Aorta (tissue), 5 donors: Measurements from ENCODE around the gene PVALB. TPM values are rescaled to one million over a fixed set of nuclear protein-coding genes. Genes with fewer than 3 reads are reported as not detected.

Experiments used
- ATAC-seq: fragments of 200-7000 bp; cut with Tn5 transposase; one replicate; pipeline ENCODE4 v1.9.1; 2022; ENCODE audit warnings: moderate library complexity; ENCODE audit not compliant: low FRiP score
- DNase-seq, 2 donors: peaks; one replicate each; pipeline ENCODE4 v3.0.0-alpha.2; 2020
- H3K27ac ChIP-seq, 2 donors: one replicate each; pipeline ENCODE4 v1.5.1; 2013; ENCODE audit warnings: low read length in 2 of 2, mild to moderate bottlenecking in 2 of 2, moderate library complexity in 2 of 2, control low read depth in 1 of 2, inconsistent platforms in 1 of 2, low read depth in 1 of 2
- H3K27me3 ChIP-seq, 2 donors: one replicate each; pipeline ENCODE4 v1.6.1; 2013; ENCODE audit warnings: control low read depth in 1 of 2, low read length in 1 of 2, mild to moderate bottlenecking in 1 of 2, moderate library complexity in 1 of 2; ENCODE audit not compliant: insufficient read depth in 2 of 2, control insufficient read depth in 1 of 2
- H3K36me3 ChIP-seq, 2 donors: one replicate each; pipeline ENCODE4 v1.6.1; 2013; ENCODE audit warnings: control low read depth in 1 of 2, low read length in 1 of 2, mild to moderate bottlenecking in 1 of 2; ENCODE audit not compliant: insufficient read depth in 2 of 2, control insufficient read depth in 1 of 2
- H3K4me1 ChIP-seq, 2 donors: one replicate each; pipeline ENCODE4 v1.6.1; 2013; ENCODE audit warnings: low read length in 2 of 2, control low read depth in 1 of 2, mild to moderate bottlenecking in 1 of 2, moderate library complexity in 1 of 2; ENCODE audit not compliant: insufficient read depth in 2 of 2, control insufficient read depth in 1 of 2
- H3K4me3 ChIP-seq, 2 donors: one replicate each; pipeline ENCODE4 v1.5.1; 2013; ENCODE audit warnings: low read length in 2 of 2, control low read depth in 1 of 2, mild to moderate bottlenecking in 1 of 2
- H3K9me3 ChIP-seq: one replicate; pipeline ENCODE4 v1.6.1; 2013; ENCODE audit warnings: mild to moderate bottlenecking, low read length; ENCODE audit not compliant: control insufficient read depth
- WGBS, 2 donors: extraction: QIAGEN DNeasy Blood & Tissue Kit; methylation state at CpG; one replicate each; pipeline ENCODE4 v1.1.7; 2013; 5-methylcytosine and 5-hydroxymethylcytosine counted together
- intact Hi-C, 2 donors: fragments of 100-400 bp; cut with DNase I; formaldehyde crosslinking; loops; one replicate each; pipeline versions ENCODE4 v1.14.2 to v1.15.0; 2022
- polyA plus RNA-seq, 2 donors: library from polyadenylated mRNA; stranded (reverse); fragments of 200-250 nt; gene quantifications; one replicate each; pipeline ENCODE4 v1.2.3, GENCODE V29; 2013
- total RNA-seq, 2 donors: library from RNA; stranded (reverse); fragmentation: NEBNext Ultra II Directional; extraction: Animal tissue kit (Norgen Biotek cat#: 25700); gene quantifications; one replicate each; pipeline ENCODE4 v1.2.1, GENCODE V29; 2021
- donor health status: healthy with polysubstance abuse.
- donor health status: Bipolar disorder and iron deficiency.
- donor health status: DM: no; HTN: no; CAD: no.
- donor health status: DM: no; HTN: no; CAD: no.
- donor health status: DM: yes; HTN: yes; CAD: no.

PVALB gene
- total and polyA plus RNA-seq, 4 donors = not detected

- Histone ChIP-seq H3K4me3 (no peak overlapping the region), H3K27ac (no peak overlapping the region), H3K9me3 (no peaks in the 10 kb centered on the region), H3K4me1 (no peaks in the 10 kb centered on the region), H3K27me3 (no peaks in the 10 kb centered on the region), H3K36me3 (no peaks in the 10 kb centered on the region)
- no peak for ATAC-seq
- intact Hi-C loops = no loop called here
- DNase-seq = no peak
- 47 to 58% methylated on average over 7 of the region's 7 CpGs for WGBS, 2 donors
These were observed 20.2 kb downstream of the PVALB start for GRCh38 chr22:36796552-36797175.

- no peak for ATAC-seq
These were observed 21.2 kb downstream of the PVALB start for GRCh38 chr22:36795633-36796032.

GRCh38 chr22:36790648-36791047 lies 26.2 kb downstream of the PVALB start:
- DNase-seq (no peak), ATAC-seq (no peak)
- Histone ChIP-seq H3K4me3 (no peak overlapping the region), H3K9me3 (no peaks in the 10 kb centered on the region), H3K36me3 (no peaks in the 10 kb centered on the region), H3K27me3 (no peaks in the 10 kb centered on the region), H3K27ac (no peak overlapping the region), H3K4me1 (no peaks in the 10 kb centered on the region)
- 49% methylated on average over 7 of the region's 7 CpGs for WGBS, 2 donors
- intact Hi-C loops = no loop called here

More at GRCh38 chr22:36795633-36796032, 21.2 kb downstream of the PVALB start:
- no peak overlapping the region for H3K4me3 ChIP-seq
- no peak for DNase-seq
- no peaks in the 10 kb centered on the region for H3K27me3 ChIP-seq
- intact Hi-C loops = no loop called here
- H3K27ac ChIP-seq = no peak overlapping the region
- 75 to 76% methylated on average over 7 of the region's 7 CpGs for WGBS, 2 donors
- H3K36me3 ChIP-seq = no peaks in the 10 kb centered on the region
- H3K9me3 ChIP-seq = no peaks in the 10 kb centered on the region
- no peaks in the 10 kb centered on the region for H3K4me1 ChIP-seq

- Histone ChIP-seq H3K9me3 (no peaks in the 10 kb centered on the region), H3K4me1 (no peaks in the 10 kb centered on the region), H3K36me3 (no peaks in the 10 kb centered on the region), H3K4me3 (no peak overlapping the region), H3K27me3 (no peaks in the 10 kb centered on the region), H3K27ac (no peak overlapping the region)
- intact Hi-C loops = no loop called here
- ATAC-seq = no peak
- DNase-seq = no peak
- WGBS, 2 donors = 52 to 61% methylated on average over 17 of the region's 17 CpGs
These were observed 29.4 kb downstream of the PVALB start for GRCh38 chr22:36787204-36787988.

GRCh38 chr22:36783743-36784142 lies 33.1 kb downstream of the PVALB start:
- WGBS, 2 donors = 79 to 80% methylated on average over 2 of the region's 2 CpGs
- H3K36me3 ChIP-seq = no peaks in the 10 kb centered on the region
- no peak for ATAC-seq

GRCh38 chr22:36781656-36782627 lies 34.9 kb downstream of the PVALB start:
- 19 to 22% methylated on average over 33 of the region's 33 CpGs for WGBS, 2 donors

More at GRCh38 chr22:36783743-36784142, 33.1 kb downstream of the PVALB start:
- Histone ChIP-seq H3K4me1 (no peaks in the 10 kb centered on the region), H3K4me3 (no peak overlapping the region), H3K9me3 (no peaks in the 10 kb centered on the region), H3K27ac (no peak overlapping the region), H3K27me3 (no peaks in the 10 kb centered on the region)
- intact Hi-C loops = loop anchor here (2.0 to 5.0 kb wide), 2 partner anchors 73 to 194 kb away; no protein-coding TSS in a partner anchor
- no peak for DNase-seq

GRCh38 chr22:36778020-36778419 lies 38.8 kb downstream of the PVALB start:
- no peaks in the 10 kb centered on the region for H3K36me3 ChIP-seq
- H3K4me1 ChIP-seq = peaks cover 0 to 6% of the 10 kb centered on the region in 2 donors
- no peak overlapping the region for H3K4me3 ChIP-seq
- H3K27ac ChIP-seq = no peak overlapping the region
- no peak for DNase-seq
- intact Hi-C loops = loop anchor here in 1 of 2 donors (5.0 kb wide), 1 partner anchor 1476 kb away; no protein-coding TSS in a partner anchor
- H3K27me3 ChIP-seq = no peaks in the 10 kb centered on the region
- no peaks in the 10 kb centered on the region for H3K9me3 ChIP-seq
- no peak for ATAC-seq

More at GRCh38 chr22:36781656-36782627, 34.9 kb downstream of the PVALB start:
- DNase-seq (peak; percentile 88 to 93), ATAC-seq (peak; percentile 89)
- Histone ChIP-seq H3K9me3 (no peaks in the 10 kb centered on the region), H3K27ac (no peak overlapping the region), H3K4me3 (no peak overlapping the region), H3K4me1 (no peaks in the 10 kb centered on the region), H3K27me3 (no peaks in the 10 kb centered on the region), H3K36me3 (no peaks in the 10 kb centered on the region)
- intact Hi-C loops = loop anchor here (2.0 to 5.0 kb wide), 2 partner anchors 75 to 195 kb away; no protein-coding TSS in a partner anchor

- Histone ChIP-seq H3K36me3 (no peaks in the 10 kb centered on the region), H3K9me3 (no peaks in the 10 kb centered on the region), H3K4me3 (no peak overlapping the region), H3K27me3 (no peaks in the 10 kb centered on the region), H3K4me1 (peaks cover 0 to 6% of the 10 kb centered on the region in 2 donors), H3K27ac (no peak overlapping the region)
- no peak for ATAC-seq
- intact Hi-C loops = loop anchor here in 1 of 2 donors (5.0 kb wide), 1 partner anchor 1474 kb away; no protein-coding TSS in a partner anchor
- DNase-seq = no peak
- 65 to 66% methylated on average over 12 of the region's 12 CpGs for WGBS, 2 donors
These were observed 40.1 kb downstream of the PVALB start for GRCh38 chr22:36776722-36777121.
